Central memory CD4-positive, alpha-beta T cell (primary cell): ENCODE measurements around the gene ZMYND8.
A peak's percentile ranks its signal among the peaks of the same experiment; 100 is the strongest.
"Not testable (repeated sequence)": the region's sequence is repeated elsewhere in the genome, so short reads cannot be mapped to it uniquely, and the experiment has no call there.

Experiments
- DNase-seq: peaks from one replicate; pipeline ENCODE4 v3.0.0; 2022

Gene ZMYND8

GRCh38 chr20:47284373-47284772 lies 72.1 kb downstream of the ZMYND8 start:
- no peak for DNase-seq

- no peak for DNase-seq
These were observed 73.1 kb downstream of the ZMYND8 start for GRCh38 chr20:47283411-47283810.

GRCh38 chr20:47282864-47283263 lies 73.6 kb downstream of the ZMYND8 start:
- DNase-seq: no peak

GRCh38 chr20:47281376-47281775 lies 75.1 kb downstream of the ZMYND8 start:
- DNase-seq: no peak

GRCh38 chr20:47280668-47281067 lies 75.8 kb downstream of the ZMYND8 start:
- DNase-seq: no peak

- no peak for DNase-seq
These were observed 76.3 kb downstream of the ZMYND8 start for GRCh38 chr20:47280228-47280627.

GRCh38 chr20:47278907-47279348 lies 77.6 kb downstream of the ZMYND8 start:
- DNase-seq: no peak

- DNase-seq: not testable (repeated sequence)
These were observed 79.0 kb downstream of the ZMYND8 start for GRCh38 chr20:47277535-47277872.

GRCh38 chr20:47276851-47277534 lies 79.5 kb downstream of the ZMYND8 start:
- no peak for DNase-seq

- DNase-seq: no peak
These were observed 80.2 kb downstream of the ZMYND8 start for GRCh38 chr20:47276251-47276650.

GRCh38 chr20:47275548-47275947 lies 81.0 kb downstream of the ZMYND8 start:
- DNase-seq: no peak

GRCh38 chr20:47274401-47275108 lies 81.9 kb downstream of the ZMYND8 start:
- DNase-seq: no peak

- DNase-seq: no peak
These were observed 82.8 kb downstream of the ZMYND8 start for GRCh38 chr20:47273591-47274235.

- DNase-seq: peak; percentile 48
These were observed 83.5 kb downstream of the ZMYND8 start for GRCh38 chr20:47272893-47273590.

- no peak for DNase-seq
These were observed 85.4 kb downstream of the ZMYND8 start for GRCh38 chr20:47271046-47271615.

GRCh38 chr20:47269309-47270165 lies 87.0 kb downstream of the ZMYND8 start:
- DNase-seq: no peak

GRCh38 chr20:47267621-47268020 lies 88.9 kb downstream of the ZMYND8 start:
- no peak for DNase-seq

- DNase-seq: no peak
These were observed 89.5 kb downstream of the ZMYND8 start for GRCh38 chr20:47266847-47267515.

- DNase-seq: no peak
These were observed 90.5 kb downstream of the ZMYND8 start for GRCh38 chr20:47265984-47266383.

- no peak for DNase-seq
These were observed 91.3 kb downstream of the ZMYND8 start for GRCh38 chr20:47265214-47265613.

GRCh38 chr20:47264137-47264769 lies 92.2 kb downstream of the ZMYND8 start:
- DNase-seq: not testable (repeated sequence)
